ENCODE measurements around the gene ASXL2.
"Not testable (repeated sequence)": the region's sequence is repeated elsewhere in the genome, so short reads cannot be mapped to it uniquely, and the experiment has no call there.

Gene ASXL2

DNA sequence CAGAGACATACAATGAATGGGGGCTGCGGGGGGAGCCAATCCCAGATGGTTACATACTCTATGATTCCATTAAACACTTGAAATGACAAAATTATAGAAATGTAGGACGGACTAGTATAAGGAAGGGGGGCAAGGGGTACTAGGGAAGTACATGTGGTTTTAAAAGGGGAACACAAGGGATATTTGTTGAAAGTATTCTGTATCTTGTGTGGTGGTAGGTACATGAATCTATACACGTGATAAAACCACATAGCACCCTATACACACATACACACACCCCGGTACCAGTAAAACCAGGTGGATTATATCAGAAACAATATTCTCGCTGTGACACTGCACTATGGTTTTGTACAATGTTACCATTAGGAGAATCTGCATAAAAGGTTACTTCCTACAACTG, 45.4 kb downstream of the ASXL2 start:
- DNase-seq (ENCODE audit: low read depth) = no peak

DNA sequence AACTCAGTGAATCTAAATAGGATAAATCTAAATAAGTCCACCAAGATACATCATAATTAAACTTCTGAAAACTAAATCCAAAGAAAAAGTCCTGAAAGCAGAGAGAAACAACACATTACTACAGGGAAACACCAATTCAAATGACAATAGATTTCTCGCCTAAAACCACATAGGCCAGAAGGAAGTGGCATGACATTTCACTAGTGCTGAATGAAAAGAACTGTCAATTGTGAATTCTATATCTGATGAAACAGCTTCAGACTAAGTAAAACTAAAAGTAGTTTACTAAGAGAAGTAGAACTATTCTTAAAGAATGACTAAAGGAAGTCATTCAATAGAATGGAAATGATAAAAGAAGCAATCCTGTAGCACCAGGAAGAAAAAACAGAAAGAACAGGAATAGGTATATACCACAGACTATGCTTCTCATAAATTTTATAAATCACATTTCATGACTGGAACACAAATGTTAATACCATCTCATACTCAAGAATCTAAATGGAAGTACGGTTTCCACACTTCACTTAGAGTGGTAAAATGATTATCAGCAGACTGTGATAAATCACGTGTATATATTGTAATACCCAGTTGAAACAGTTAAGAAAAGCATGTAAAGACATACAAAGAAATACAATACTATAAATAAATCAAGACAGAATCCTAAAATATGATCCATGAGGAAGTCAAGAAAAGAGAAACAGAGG, 46.4 kb downstream of the ASXL2 start:
- no peak for DNase-seq (ENCODE audit: low read depth)

DNA sequence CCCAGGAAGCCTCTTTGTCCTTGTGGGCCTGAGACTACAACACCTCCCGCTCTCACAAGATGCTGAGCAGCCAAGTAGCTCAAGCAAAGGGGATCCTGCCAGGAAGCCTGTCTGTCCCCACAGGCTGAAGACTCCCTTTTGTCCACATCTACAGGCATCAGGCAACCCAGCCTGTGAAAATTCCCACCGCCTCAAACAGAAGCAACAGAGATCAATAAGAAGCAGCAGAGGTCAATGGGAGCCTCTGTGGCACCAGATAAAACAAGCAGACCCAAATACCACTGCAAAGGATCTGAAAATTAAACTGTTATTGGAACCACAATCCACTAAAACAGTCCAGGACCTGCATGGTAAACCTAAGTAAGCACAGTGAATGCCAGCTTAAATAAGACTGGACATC, 48.5 kb downstream of the ASXL2 start:
- DNase-seq (ENCODE audit: low read depth) = no peak

DNA sequence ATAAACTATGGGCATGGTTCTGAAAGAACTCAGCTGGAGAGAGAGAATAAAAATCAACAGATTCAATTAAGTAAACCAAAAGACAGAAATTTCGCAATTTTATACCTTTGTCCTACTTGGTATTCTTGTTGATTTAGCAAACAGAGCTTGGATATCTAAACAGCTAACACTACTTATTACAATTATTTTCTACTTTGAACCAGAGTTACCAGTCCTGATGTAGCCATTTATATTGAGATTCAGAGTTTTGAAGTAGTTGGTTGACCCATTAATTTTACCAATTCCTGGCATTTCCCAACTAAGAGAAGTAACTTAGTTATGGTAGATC, 48.9 kb downstream of the ASXL2 start:
- DNase-seq (ENCODE audit: low read depth) = no peak

DNA sequence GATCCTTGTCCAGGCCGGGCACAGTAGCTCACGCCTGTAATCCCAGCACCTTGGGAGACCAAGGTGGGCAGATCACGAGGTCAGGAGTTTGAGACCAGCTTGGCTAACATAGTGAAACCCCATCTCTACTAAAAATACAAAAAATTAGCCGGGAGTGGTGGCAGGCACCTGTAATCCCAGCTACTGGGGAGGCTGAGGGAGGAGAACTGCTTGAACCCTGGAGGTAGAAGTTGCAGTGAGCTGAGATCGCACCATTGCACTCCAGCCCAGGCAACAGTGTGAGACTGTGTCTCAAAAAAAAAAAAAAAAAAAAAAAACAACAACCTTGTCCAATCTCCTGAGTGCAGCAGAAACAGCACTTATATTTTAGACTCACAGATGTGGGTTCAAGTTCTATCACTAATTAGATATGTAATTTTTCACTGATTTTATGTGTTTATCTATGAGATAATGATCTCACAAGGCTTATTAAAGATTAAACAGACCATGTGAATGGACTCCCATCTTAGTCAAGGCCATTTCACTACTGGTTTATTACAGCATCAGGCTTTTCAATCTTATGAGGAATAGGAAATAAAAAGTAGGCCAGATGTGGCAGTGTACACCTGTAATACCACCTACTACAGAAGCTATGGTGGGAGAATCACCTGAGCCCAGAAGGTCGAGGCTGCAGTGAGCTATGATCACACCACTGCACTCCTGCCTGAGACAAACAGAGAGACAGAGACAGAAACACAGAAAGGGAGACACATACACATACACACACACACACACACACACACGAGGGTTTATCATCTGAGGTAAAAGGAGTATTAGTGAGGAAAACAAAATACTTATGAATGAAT, 49.5 kb downstream of the ASXL2 start:
- DNase-seq (ENCODE audit: low read depth) = not testable (repeated sequence)

DNA sequence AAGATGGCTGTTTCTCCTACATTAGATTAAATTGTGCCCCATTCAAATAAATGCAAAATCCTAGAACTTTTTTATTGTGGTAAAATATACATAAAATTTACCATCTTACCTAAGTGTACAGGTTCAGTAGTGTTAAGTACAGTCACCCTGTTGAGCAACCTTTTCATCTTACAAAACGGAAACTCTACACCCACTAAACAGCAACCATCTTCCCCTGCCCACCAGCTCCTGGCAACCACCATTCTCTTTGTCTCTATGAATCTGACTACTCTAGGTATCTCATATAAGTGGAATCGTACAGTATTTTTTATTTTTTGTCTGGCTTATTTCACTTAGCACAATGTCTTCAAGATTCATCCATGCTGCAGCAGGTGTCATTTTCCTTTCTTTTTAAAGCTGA, 53.0 kb downstream of the ASXL2 start:
- DNase-seq (ENCODE audit: low read depth) = no peak

DNA sequence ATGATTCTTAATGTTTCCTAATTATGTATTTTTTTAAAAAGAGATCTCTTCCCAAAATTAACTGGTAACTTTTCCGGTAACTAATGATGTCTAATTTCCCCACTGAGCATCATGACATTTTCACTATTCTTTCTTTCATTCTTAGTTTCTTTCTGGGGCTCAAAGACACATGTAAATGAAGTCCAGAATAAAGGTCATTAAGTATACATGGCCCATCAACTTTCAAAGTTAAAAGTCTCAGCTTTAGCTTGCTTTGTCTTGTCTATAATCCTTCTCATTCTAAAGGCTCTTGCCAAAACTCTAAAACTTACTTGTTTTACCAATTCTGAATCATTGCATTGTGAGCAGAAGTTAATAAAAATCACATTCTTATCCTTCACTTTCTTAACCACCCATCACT, 53.6 kb downstream of the ASXL2 start:
- DNase-seq (ENCODE audit: low read depth) = no peak

DNA sequence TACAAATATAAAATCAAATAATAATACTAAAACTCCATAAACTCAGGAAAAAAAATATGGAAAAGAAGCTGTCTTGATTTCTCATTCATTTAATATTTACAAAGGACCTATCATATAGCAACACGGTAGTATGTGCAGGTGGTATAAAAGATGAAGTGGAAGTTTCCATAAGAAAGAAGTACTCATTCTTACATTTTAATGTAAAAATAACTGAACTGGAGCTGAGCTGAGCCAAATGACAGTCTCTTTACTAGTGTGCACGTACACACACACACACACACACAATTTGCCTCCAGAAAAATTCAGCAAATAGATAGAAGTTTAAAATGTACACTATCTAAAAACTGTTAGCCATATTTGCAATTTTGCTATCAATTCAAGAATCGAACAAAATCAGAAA, 54.1 kb downstream of the ASXL2 start:
- DNase-seq (ENCODE audit: low read depth) = no peak

DNA sequence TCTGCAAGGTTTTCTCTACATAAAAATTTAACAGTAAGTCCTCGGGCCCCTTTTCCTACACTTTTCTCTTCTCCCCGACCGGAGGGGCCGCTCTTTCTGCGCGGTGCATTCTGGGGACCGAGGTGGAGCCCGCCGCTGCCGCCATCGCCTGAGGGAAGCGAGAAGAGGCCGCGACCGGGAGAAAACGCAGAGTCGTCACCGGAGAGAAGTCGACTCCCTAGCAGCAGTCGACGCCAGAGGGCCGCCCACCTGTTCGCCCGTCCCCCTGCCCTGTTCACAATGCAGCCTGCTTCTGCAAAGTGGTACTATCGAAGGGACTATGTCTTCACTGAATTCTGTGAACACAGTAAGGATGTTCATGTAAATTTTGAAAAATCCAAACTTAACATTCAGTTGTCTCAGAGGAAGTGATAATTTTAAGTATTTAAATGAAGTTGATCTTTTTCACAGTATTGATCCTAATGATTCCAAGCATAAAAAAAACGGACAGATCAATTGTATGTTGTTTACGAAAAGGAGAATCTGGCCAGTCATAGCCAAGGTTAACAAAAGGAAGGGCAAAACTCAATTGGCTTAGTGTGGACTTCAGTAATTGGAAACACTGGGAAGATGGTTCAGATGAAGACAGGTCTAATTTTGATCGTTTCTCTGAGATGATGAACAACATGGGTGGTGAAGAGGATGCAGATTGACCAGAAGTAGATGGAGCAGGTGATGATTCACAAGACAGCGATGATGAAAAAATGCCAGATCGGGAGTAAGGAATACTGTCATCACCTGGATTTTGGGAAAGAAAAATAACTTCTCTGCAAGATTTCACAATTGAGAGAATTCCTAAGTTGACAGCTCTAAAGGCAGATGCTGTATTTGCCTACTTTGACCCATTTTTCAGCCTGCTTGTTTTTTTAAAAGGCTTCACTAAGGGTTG, 55.8 kb downstream of the ASXL2 start:
- no peak for DNase-seq (ENCODE audit: low read depth)

DNA sequence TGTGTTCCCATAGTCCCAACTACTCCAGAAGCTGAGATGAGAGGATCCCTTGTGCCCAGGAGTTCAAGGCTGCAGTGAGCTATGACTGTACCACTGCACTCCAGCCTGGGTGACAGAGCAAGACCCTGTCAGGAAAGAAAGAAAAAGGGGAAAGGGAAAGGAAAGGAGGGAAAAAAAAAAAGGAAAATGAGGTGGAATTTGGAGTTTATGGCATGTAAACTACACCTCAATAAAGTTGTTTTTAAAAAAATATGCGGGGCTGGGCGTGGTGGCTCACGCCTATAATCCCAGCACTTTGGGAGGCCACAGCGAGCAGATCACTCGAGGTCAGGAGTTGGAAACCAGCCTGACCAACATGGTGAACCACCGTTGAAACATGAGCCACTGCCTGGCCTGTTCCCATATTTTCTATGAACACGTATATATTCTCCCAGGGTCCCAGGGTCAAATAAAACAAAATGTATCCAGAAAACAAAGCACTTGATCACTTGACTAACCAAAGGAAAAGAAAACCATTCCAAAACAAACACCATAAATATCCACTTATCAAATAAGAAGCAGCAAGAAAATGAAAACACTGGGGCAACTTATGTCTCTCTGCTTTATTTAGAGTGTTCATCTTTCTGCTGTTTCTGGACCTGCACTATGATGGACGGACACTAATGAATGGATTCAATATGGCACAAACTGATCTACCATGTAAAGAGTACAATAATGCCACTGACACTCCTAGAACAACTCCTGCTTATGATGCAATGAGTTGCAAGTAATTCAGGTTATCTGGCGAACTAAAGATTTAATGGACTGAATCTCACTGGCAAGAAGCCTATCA, 56.8 kb downstream of the ASXL2 start:
- peak; percentile 67 for DNase-seq (ENCODE audit: low read depth)

DNA sequence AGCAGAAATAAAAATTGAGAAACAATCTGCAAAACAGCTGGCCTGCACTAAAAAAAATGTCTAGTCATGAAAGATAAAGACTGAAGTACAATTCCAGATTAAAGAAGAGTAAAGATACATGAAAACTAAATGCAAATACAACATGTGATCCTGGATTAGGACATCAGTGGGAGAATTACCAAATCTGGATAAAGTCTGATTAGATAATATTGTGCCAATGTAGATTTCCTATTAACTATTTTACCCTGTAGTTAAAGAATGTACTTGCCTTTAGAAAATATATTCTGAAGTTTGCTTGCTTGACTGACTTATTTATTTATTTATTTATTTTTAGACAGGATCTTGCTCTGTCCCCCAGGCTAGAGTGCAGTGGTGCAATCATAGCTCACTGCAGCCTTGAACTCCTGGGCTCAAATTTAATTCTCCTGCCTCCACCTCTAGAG, 58.7 kb downstream of the ASXL2 start:
- DNase-seq (ENCODE audit: low read depth) = no peak

DNA sequence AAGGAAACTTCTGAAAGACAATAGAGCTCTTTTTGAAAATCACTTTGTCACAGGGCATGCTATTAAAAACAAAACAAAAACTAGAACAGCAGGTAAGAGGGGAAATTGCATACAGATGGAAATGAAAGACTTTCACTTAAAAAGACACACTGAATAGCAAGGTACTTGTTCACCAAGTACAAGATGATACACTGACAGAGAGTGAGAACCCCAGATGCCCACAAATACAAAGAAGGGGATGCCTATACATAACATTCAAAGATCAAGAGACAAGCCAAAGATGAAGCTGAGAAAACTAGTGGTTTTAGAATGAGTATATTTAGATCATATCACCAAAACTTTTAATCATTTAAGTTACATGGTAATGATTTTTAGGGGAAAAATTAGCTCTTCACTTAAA, 60.7 kb downstream of the ASXL2 start:
- no peak for DNase-seq (ENCODE audit: low read depth)

DNA sequence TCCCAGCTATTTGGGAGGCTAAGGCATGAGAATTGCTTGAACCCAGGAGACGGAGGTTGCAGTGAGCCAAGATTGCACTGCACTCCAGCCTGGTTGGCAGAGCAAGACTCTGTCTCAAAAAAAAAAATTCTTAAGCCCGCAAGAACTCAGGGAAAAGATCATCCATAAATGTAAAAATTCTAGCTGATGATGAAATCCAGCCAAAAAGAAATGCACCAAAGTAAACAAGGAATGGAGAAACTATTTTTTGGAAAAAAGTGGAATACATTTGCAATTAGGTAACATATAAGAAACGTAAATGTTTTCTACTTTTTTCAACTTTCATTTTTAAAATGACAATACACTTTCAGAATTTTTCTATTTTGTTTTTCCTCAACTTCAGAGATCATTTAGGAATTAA, 61.3 kb downstream of the ASXL2 start:
- no peak for DNase-seq (ENCODE audit: low read depth)

DNA sequence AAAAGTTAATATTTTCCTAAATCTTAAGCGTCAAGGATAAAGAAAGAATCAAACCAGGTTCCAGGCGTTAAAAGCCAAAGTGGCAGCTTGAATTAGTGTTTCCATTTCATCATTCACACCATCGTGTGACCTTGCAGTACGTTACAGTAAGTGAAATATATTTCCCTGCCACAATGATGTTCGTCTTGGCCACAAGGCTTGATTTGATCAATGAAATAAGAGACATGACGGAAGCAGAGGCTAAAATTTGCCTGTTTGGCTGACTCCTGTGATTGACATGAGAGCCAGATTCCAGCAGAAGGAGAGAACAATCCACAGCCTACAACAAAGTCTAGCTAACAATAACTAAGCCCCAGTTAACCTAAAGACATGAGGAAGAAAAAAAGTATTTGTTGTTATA, 62.0 kb downstream of the ASXL2 start:
- DNase-seq (ENCODE audit: low read depth) = no peak

DNA sequence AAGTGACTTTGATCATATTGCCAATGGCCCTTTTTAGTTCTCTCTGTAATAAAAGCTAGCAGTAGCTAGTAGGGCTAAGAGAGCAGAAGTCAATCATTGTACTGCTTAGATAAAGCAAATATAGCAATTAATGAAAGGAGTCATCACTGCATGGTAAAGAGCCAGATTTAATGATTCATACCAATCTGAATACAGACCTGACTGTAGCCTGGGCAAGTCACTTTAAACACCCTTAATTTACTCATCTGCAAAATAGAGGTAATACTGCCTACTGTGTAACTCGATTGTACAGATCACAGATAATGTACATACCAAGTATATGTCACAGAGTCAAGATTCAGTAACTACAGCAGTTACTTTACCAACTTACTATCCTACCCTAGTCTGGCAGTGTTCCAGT, 63.6 kb downstream of the ASXL2 start:
- peak; percentile 10 for DNase-seq (ENCODE audit: low read depth)

DNA sequence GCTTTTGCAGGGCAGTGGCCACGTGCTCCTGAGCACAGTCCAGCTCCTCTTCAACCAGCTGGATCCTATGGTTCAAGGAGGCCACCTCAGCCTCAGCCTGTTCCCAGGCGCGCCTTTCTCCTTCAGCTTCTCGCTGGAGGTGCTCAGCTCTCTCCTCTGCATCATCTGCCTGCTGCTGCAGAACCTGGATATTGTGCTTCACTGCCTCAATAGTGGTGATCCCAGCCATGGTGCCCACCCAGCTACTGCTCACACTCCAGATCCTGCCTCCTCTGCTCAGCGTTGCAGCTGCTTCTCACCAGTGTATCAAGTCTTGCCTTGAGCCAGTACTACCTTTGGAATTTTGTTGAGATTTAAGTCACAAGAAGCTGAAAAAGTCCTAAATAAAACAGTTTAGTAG, 67.9 kb downstream of the ASXL2 start:
- no peak for DNase-seq (ENCODE audit: low read depth)

DNA sequence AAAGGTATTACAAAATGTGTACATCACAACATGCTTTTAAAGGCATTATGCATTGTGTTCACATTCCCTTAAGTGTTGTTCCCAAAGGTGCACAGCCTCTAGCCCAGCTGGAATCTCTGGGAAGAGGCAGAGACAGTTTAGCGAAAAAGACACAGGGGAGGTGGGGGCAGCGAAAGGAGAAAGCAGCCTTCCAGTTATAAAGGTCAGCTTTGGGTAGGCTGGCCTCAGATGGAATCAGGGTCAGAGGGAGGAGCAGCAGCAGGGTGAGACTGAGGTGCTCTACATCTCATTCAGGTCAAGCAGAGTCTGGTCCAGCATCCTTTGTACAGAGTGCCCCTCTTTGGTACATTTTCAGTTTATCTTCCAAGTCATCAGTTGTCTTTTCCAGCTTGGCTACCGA, 68.6 kb downstream of the ASXL2 start:
- DNase-seq (ENCODE audit: low read depth) = no peak

DNA sequence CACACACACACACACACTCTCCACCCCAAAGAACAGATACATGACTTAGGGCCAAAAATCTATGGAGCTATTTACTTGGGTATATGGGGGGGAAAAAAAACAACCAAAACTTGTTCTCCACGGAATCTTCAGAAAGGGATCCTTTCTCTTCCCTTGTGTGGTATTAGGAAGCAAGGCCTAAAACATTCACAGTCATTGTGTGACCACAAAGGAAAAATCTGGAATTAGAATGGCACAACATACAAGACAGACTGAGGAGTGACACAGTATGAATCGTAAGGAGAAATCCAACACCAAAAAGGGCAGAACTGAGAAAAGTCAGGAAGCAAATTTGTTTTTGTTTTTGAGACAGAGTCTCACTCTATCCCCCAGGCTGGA, 70.3 kb downstream of the ASXL2 start:
- peak; percentile 54 for DNase-seq (ENCODE audit: low read depth)

DNA sequence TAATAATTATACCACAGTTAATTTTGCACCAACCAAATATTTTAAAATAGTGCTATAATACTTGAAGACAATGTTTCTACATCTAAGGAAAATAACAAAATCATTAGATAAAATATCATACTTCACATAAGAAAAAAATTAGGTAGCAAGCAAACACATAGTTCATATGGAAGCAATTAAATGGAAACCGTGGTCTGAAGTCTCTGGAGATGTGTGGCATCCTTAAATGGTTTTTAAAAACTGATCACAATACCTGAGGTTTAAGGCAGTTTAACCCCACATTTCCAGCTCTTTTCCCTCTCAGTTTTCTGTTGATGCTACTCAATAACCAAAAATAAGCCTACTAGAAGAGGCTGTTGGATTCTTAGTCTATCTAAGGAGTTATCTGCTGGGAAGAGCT, 71.3 kb downstream of the ASXL2 start:
- DNase-seq (ENCODE audit: low read depth) = no peak

DNA sequence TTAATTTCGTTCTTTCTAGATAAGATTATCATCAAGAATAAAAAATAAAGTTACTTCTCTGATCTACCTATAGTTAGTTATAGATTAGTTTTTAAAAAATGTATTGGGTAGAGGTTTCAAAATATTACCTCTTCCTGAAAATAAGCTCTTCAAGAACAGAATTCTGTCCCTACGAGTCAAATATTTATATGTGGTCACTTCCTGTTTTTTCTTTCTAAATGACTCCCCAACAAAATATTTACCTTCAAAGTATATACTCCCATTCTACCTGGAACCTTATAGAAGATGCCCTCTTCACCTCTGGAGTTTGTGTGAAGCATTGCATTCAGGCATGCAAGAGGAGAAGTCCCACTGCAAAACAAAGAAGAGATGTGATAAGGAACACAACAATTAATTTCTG, 72.3 kb downstream of the ASXL2 start:
- no peak for DNase-seq (ENCODE audit: low read depth)

DNA sequence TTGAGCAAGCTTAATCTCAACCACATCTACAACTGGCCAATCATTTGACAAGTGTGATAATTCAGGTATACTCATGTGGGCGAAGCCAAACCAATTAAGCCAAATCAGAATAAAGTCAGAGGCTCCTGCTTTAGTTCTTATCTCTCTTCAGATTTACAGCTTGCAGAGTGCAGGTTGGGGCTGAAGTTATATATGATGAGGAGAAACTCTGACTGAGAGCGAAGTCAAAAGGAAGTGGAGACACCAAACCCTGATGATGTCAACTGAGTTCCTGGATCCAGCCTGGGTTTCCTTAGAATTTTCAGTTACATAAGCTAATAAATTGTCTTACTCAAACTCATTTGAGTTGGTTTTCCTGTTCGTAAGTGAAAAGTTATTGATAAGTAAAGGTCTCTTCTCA, 73.9 kb downstream of the ASXL2 start:
- DNase-seq (ENCODE audit: low read depth) = no peak

DNA sequence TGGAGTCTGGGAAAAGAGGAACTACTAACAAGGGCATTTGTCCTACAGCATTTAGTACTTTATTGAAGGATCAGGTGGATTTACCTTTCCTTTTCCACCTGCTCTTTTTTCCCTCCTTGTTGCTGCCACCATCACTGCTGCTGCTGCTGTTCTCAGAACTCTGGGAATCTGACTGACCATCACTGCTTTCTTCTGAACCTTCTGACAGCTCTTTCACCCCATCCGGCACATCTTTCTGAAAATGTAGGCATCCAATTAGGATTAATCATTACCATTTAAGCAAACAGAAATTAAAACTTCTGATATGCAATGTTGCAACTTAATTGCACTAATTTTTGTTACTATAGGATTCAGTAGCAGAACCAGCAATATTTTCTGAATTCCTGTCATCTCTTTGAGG, 79.0 kb downstream of the ASXL2 start:
- DNase-seq (ENCODE audit: low read depth) = no peak
